ENCODE results near the gene REC8. TPM values are rescaled to one million over a fixed set of nuclear protein-coding genes. Genes with fewer than 3 reads are reported as not detected.

The REC8 gene
- total RNA-seq, 1 experiment from 2014 or later: 1.0 TPM

Small RNA genes lying within 50 kb of the gene (small RNA-seq; reads per million reads assigned to genes)
- not detected for gene AL136295.4
- not detected for gene CHMP4A
- gene IPO4: not detected
- gene IRF9: not detected
- gene MDP1: not detected
- gene RNA5SP383: 0.14 reads per million

Other genes with a start within 250 kb of the REC8 start
- 36.9 and 37.4 TPM in 2 replicates for gene DHRS4, start 218.3 kb upstream of the REC8 start, total RNA-seq (2014; rRNA removed; shearing (Covaris generic))
- gene DHRS4L2, start 183.2 kb upstream of the REC8 start, total RNA-seq (2014; rRNA removed; shearing (Covaris generic)): 24.6 and 31.5 TPM in 2 replicates
- gene CARMIL3, start 120.1 kb upstream of the REC8 start, total RNA-seq (2014; rRNA removed; shearing (Covaris generic)): 0.07 and 0.11 TPM in 2 replicates
- not detected in 2 replicates for gene CPNE6, start 100.5 kb upstream of the REC8 start, total RNA-seq (2014; rRNA removed; shearing (Covaris generic))
- 27.1 and 29.3 TPM in 2 replicates for gene PCK2, start 77.8 kb upstream of the REC8 start, total RNA-seq (2014; rRNA removed; shearing (Covaris generic))
- gene DCAF11, start 57.3 kb upstream of the REC8 start, total RNA-seq (2014; rRNA removed; shearing (Covaris generic)): 37.2 and 46.7 TPM in 2 replicates
- gene NRL, start 57.1 kb upstream of the REC8 start, total RNA-seq (2014; rRNA removed; shearing (Covaris generic)): 1.3 and 4.4 TPM in 2 replicates
- 0.63 TPM in 1 of 2 replicates, not detected in the other for gene FITM1, start 41.4 kb upstream of the REC8 start, total RNA-seq (2014; rRNA removed; shearing (Covaris generic))
- gene PSME1, start 35.9 kb upstream of the REC8 start, total RNA-seq (2014; rRNA removed; shearing (Covaris generic)): 130 and 149 TPM in 2 replicates
- 30.2 and 32.2 TPM in 2 replicates for gene EMC9, start 30.5 kb upstream of the REC8 start, total RNA-seq (2014; rRNA removed; shearing (Covaris generic))
- gene PSME2, start 25.5 kb upstream of the REC8 start, total RNA-seq (2014; rRNA removed; shearing (Covaris generic)): 224 and 243 TPM in 2 replicates
- 57.7 and 69.8 TPM in 2 replicates for gene RNF31, start 24.6 kb upstream of the REC8 start, total RNA-seq (2014; rRNA removed; shearing (Covaris generic))
- 5.0 and 7.8 TPM in 2 replicates for gene IRF9, start 10.8 kb upstream of the REC8 start, total RNA-seq (2014; rRNA removed; shearing (Covaris generic))
- gene IPO4, start 16.7 kb downstream of the REC8 start, total RNA-seq (2014; rRNA removed; shearing (Covaris generic)): 242 and 273 TPM in 2 replicates
- gene TM9SF1, start 23.4 kb downstream of the REC8 start, total RNA-seq (2014; rRNA removed; shearing (Covaris generic)): 54.0 and 68.3 TPM in 2 replicates
- 0.13 TPM in 1 of 2 replicates, not detected in the other for gene TSSK4, start 33.6 kb downstream of the REC8 start, total RNA-seq (2014; rRNA removed; shearing (Covaris generic))
- gene CHMP4A, start 41.4 kb downstream of the REC8 start, total RNA-seq (2014; rRNA removed; shearing (Covaris generic)): 20.0 and 44.4 TPM in 2 replicates
- 10.6 and 12.3 TPM in 2 replicates for gene MDP1, start 44.0 kb downstream of the REC8 start, total RNA-seq (2014; rRNA removed; shearing (Covaris generic))
- gene NEDD8, start 60.3 kb downstream of the REC8 start, total RNA-seq (2014; rRNA removed; shearing (Covaris generic)): 307 and 368 TPM in 2 replicates
- 92.5 and 107 TPM in 2 replicates for gene GMPR2, start 60.8 kb downstream of the REC8 start, total RNA-seq (2014; rRNA removed; shearing (Covaris generic))
- gene TINF2, start 70.5 kb downstream of the REC8 start, total RNA-seq (2014; rRNA removed; shearing (Covaris generic)): 47.2 and 52.4 TPM in 2 replicates
- 0.76 and 1.4 TPM in 2 replicates for gene TGM1, start 91.1 kb downstream of the REC8 start, total RNA-seq (2014; rRNA removed; shearing (Covaris generic))
- gene RABGGTA, start 99.5 kb downstream of the REC8 start, total RNA-seq (2014; rRNA removed; shearing (Covaris generic)): 24.0 and 24.5 TPM in 2 replicates
- 6.0 and 6.9 TPM in 2 replicates for gene DHRS1, start 127.7 kb downstream of the REC8 start, total RNA-seq (2014; rRNA removed; shearing (Covaris generic))
- gene NOP9, start 127.8 kb downstream of the REC8 start, total RNA-seq (2014; rRNA removed; shearing (Covaris generic)): 21.1 and 25.6 TPM in 2 replicates
- gene CIDEB, start 135.9 kb downstream of the REC8 start, total RNA-seq (2014; rRNA removed; shearing (Covaris generic)): 0.10 TPM in 1 of 2 replicates, not detected in the other
- gene LTB4R2, start 138.1 kb downstream of the REC8 start, total RNA-seq (2014; rRNA removed; shearing (Covaris generic)): 5.0 and 7.8 TPM in 2 replicates
- 3.8 and 6.5 TPM in 2 replicates for gene LTB4R, start 139.4 kb downstream of the REC8 start, total RNA-seq (2014; rRNA removed; shearing (Covaris generic))
- gene ADCY4, start 163.0 kb downstream of the REC8 start, total RNA-seq (2014; rRNA removed; shearing (Covaris generic)): not detected in 2 replicates
- 0.08 TPM in 1 of 2 replicates, not detected in the other for gene RIPK3, start 167.9 kb downstream of the REC8 start, total RNA-seq (2014; rRNA removed; shearing (Covaris generic))
- gene NFATC4, start 196.1 kb downstream of the REC8 start, total RNA-seq (2014; rRNA removed; shearing (Covaris generic)): 0.32 TPM in 1 of 2 replicates, not detected in the other
- 0.03 and 0.05 TPM in 2 replicates for gene NYNRIN, start 226.9 kb downstream of the REC8 start, total RNA-seq (2014; rRNA removed; shearing (Covaris generic))

All from HT1080 (cell line).